HG02981 (cell line): ENCODE results near the gene ATP2B3.

Experiments
- ATAC-seq: cut with Tn5 transposase; IDR thresholded peaks from one replicate; pipeline ENCODE4 v1.9.1; 2021; ENCODE audit warnings: mild to moderate bottlenecking, moderate library complexity; ENCODE audit not compliant: unreplicated experiment

Gene ATP2B3

GRCh38 chrX:153609917-153610835 is 92.7 kb downstream of the ATP2B3 start:
- ATAC-seq, result no peak

DNA sequence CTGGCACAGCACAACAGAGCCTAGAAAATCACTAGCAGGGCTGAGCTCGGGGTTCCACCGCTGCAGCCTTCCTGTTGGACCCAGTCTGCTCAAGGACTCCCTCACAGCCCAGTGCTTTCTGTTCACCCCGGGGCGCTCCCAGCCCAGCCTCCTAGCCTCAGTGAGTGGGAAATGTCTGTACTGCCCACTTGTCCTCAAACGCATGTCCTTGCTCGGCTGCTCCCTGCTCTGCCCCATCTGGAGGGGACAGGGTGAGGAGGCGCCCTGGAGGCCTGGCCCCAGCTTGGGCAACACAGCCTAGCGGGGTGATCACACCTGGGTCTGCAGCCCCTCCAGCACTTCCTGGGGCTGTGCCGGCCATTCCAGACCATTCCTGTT is 93.4 kb downstream of the ATP2B3 start:
- ATAC-seq, result no peak

GRCh38 chrX:153611298-153612095 is 94.1 kb downstream of the ATP2B3 start:
- ATAC-seq, result no peak

DNA sequence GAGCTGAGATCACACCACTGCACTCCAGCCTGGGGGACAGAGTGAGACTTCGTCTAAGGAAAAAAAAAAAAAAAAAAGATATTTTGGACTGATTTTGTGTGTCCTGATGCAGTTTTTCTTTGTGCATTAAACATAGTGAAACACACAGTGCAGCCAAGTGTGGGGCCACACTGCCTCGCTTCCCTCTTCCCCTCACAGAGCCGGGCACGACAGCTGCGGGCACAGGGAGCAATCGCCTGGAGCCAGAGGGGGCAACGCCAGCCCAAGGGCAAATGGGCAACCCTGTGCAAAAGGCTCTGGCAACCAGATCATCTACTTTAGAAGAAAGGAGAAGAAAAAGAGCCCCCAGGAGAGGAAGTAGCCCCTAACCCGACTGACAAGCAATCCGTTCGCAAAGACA is 95.0 kb downstream of the ATP2B3 start:
- ATAC-seq, result no peak

GRCh38 chrX:153614818-153615217 is 97.4 kb downstream of the ATP2B3 start:
- no peak for ATAC-seq

- ATAC-seq, result no peak
Measured at GRCh38 chrX:153620576-153620975, 103.1 kb downstream of the ATP2B3 start.

- no peak for ATAC-seq
Measured at GRCh38 chrX:153621949-153622598, 104.6 kb downstream of the ATP2B3 start.

DNA sequence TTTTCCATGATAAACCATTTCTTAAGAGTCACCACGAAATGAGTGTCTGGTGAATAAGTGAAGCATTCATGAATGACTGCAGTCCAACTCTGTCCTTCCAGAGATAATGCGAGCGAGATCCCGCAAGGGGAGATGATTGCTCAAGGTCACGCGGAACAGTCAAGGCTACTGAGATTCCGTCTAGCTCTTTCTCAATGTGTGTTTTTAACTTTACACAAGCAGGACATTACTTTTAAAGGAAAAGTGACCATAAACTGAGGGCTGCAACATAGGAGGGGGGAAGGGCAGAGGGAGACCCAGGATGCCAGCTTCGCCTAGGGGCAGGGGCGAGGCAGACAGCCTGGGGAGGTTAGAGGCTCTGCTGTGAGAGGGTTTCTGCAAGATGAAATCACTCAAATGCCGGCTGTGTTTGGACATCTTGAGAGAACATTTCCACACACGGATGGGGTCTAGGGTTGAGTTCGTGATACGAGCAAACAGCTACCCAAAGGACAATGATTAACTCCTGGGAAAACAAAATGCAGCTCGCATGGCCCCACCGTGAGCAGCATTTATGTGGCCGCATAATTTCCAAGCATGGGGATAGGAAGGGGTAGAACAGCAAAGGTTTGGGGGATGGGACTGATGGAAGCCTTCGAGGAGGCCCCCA is 105.3 kb downstream of the ATP2B3 start:
- ATAC-seq, result no peak

DNA sequence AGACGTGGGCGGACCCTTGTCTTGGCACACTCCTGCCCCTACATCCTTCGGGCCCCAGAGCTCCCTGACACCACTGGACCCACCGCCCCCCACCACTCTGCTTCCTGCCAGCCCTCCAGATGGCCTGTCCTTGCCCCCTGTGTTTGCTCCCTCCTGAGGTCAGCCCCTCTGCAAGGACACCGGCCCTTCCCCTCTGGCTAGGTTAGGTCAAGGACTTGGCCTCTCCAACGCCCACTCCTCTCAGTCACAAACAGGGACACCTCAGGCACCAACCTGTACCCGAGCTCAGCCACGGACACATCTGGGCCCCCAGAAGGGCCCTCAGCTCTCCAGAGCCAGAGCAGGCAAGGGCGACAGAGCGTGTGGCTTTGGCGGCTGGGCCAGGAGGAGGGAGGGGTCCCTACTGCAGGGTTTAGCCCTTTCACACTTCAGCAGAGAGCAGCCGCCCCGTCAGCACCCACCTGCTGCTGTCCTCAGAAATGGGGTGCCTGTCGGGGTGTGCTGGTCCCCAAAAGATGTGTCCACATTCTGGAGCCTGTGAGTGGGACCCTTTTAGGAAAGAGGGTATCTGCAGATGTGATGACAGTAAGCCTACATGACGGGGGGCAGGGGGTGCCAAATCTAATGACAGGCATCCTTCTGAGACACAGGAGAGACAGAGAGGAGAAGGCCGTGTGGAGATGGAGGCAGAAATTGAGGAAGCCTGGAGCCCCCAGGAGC is 106.0 kb downstream of the ATP2B3 start:
- ATAC-seq, result no peak

GRCh38 chrX:153624196-153625091 is 107.0 kb downstream of the ATP2B3 start:
- no peak for ATAC-seq

DNA sequence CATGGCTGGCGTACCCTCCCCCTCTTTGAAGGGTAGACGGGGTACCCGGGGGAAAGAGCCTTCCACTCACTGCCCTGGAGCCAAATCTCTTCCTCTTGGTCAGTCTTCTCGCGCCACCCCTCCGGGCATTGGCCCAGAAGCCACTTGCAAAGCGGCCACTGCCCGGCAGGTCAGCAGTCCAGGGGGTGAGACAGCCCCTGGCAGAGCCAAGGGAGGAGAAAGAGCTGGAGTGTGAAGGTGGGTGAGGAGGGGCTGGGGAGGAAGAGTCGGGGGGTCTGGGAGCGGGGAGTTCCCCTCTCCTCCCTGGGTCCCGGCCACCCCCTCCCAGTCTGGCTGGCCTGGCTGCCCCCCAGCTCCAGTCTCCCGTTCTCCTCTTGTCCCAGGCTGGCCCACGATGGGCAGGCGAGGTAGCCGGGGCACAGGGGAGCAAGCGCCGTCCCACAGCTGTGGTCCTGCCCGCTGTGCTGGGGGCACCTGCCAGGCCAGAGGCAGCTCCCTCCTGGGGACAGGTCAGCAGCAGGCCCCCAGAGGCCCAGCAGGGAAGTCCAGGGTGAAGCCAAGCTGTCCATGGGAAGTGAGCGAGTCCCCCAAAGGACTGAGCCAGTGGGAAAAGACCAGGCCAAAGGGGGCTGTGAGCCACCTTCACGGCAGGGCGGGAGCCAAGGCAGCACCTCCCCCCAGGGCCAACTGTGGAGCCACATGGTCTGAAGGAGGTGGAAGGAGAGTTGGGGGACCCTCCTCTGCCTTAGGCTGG is 108.0 kb downstream of the ATP2B3 start:
- ATAC-seq, result no peak

- ATAC-seq, result no peak
Measured at GRCh38 chrX:153626025-153626633, 108.7 kb downstream of the ATP2B3 start.

- no peak for ATAC-seq
Measured at GRCh38 chrX:153626863-153627674, 109.6 kb downstream of the ATP2B3 start.

DNA sequence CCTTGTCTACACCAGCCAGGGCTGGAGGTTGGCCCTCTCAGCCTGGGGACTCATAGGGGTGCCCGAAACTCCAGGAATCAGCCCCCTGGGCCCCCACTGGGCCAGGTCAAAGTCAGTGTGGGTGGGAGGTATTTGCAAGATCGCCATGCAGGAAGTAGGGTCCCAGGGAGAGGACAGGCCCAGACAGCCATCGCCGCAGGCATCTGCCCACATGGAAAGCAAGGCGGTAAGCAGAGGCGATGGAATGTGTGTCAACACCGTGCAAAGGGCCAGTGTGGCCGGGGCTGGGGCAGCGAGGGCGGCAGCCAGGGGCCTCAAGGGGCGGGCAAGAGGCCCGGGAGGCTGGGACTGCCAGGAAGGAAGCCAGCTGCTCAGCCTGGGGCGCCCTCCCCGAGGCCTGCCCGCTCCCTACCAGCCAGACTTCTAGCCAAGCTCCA is 110.3 kb downstream of the ATP2B3 start:
- no peak for ATAC-seq

GRCh38 chrX:153628129-153628528 is 110.7 kb downstream of the ATP2B3 start:
- no peak for ATAC-seq

DNA sequence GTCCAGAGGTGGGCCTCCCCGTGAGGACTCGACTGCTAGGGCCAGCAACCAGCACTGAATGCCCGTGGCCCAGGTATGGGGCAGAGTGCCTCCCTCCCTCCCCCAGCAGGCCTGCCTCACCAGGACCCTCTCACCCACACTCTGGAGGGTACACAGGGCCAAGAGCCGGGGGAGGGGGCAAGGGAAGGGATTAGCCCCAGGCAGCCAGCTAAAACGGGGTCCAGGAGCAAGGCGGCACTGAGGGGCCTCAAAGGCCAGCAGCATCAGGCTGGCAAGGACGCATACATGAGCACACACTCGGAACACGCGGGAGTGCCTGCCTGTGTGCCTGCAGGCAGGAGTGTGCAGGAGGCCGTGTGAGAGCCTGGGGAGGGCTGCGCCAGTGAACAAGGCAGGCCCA is 111.2 kb downstream of the ATP2B3 start:
- ATAC-seq, result no peak

GRCh38 chrX:153631346-153631745 is 113.9 kb downstream of the ATP2B3 start:
- ATAC-seq, result no peak
